ENCODE data around the gene MSL3B.

MSL3B gene

DNA sequence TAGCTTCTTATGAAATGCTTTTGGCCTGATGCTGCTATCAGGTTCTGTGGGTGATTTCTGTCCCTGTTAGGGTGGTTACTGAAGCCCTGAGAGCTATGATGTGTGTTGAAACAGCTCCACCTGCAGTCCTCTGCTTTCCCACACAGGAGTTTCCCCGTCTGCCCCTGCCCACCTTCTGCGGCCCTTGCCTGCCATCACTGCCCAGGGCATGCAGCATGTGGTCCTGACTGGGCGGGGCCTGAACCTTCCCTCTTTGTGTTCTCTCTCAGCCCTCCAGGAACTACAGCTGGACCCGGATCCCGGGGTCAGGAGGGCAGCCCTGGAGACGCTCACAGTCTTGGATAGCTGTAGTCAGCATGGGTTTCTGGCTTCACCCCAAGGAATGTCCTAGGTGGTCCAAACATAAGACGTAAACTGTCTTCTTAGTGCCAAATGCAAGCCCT lies 35.3 kb downstream of the MSL3B start:
- 52% methylated on average over 7 of the region's 7 CpGs for WGBS, 2 donors
- intact Hi-C loops (cut with DNase I; ENCODE audit: low total_unique reads) = no loop called here
- Histone ChIP-seq H3K36me3 (ENCODE audit: low read depth, missing control alignments) (no peaks in the 10 kb centered on the region), H3K27me3 (no peaks in the 10 kb centered on the region), H3K27ac (no peak overlapping the region), H3K4me1 (peaks cover 4% of the 10 kb centered on the region), H3K4me3 (no peak overlapping the region), H3K9me3 (no peaks in the 10 kb centered on the region)
- no peak for TF ChIP-seq POLR2A (IDR thresholded peaks at IDR 0.05)
- peak; percentile 25 for DNase-seq

DNA sequence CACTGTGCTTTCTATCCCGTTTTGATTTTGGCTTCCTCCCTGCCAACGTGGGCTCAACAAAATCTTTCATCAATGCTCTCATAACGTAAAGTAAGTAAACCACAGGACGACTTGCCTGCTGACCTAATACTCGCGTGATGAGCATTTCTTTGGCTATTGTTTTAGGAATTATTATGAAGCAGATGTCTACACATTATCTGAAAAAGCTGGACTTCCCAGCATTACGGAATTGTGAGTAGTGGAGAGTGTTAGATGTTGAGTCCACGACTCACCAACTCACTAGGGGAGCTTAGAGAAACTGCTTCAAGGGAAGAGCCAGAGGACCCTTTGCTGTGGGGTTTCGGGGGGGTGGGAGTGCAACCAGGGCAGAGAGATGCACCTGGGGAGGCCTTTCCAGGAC lies 35.8 kb downstream of the MSL3B start:
- Histone ChIP-seq H3K36me3 (ENCODE audit: low read depth, missing control alignments) (no peaks in the 10 kb centered on the region), H3K4me3 (no peak overlapping the region), H3K9me3 (no peaks in the 10 kb centered on the region), H3K27me3 (no peaks in the 10 kb centered on the region), H3K27ac (no peak overlapping the region), H3K4me1 (peaks cover 4% of the 10 kb centered on the region)
- TF ChIP-seq POLR2A (IDR thresholded peaks at IDR 0.05) = no peak
- TF ChIP-seq, protein P1, sequence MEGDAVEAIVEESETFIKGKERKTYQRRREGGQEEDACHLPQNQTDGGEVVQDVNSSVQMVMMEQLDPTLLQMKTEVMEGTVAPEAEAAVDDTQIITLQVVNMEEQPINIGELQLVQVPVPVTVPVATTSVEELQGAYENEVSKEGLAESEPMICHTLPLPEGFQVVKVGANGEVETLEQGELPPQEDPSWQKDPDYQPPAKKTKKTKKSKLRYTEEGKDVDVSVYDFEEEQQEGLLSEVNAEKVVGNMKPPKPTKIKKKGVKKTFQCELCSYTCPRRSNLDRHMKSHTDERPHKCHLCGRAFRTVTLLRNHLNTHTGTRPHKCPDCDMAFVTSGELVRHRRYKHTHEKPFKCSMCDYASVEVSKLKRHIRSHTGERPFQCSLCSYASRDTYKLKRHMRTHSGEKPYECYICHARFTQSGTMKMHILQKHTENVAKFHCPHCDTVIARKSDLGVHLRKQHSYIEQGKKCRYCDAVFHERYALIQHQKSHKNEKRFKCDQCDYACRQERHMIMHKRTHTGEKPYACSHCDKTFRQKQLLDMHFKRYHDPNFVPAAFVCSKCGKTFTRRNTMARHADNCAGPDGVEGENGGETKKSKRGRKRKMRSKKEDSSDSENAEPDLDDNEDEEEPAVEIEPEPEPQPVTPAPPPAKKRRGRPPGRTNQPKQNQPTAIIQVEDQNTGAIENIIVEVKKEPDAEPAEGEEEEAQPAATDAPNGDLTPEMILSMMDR (IDR thresholded peaks at IDR 0.05) = no peak
- intact Hi-C loops (cut with DNase I; ENCODE audit: low total_unique reads) = no loop called here
- WGBS, 2 donors = 83 to 92% methylated on average over 9 of the region's 9 CpGs
- DNase-seq = no peak

DNA sequence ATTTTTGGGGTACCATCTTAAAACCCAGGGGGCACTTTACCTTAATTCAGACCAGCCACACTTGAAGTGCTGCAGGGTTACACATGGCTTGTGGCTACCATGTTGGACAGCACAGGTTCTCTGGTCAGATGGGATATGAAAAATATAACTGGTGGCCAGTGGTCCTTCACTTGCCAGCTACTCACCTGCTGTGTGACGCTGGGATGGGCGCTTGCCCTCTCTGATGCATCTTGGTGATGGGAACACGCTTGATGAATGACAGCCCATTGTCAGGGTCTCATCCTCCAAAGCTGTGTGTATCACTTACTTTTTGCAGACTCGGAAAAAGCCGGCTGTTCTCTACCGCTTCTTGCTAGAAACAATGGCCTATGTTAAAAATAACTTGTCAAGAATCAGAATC lies 36.3 kb downstream of the MSL3B start:
- no peaks in the 10 kb centered on the region for H3K36me3 ChIP-seq (ENCODE audit: low read depth, missing control alignments)
- no peaks in the 10 kb centered on the region for H3K27me3 ChIP-seq
- DNase-seq = no peak
- TF ChIP-seq, protein P1 (IDR thresholded peaks at IDR 0.05) = no peak
- no peak for TF ChIP-seq POLR2A (IDR thresholded peaks at IDR 0.05)
- H3K4me3 ChIP-seq = no peak overlapping the region
- intact Hi-C loops (cut with DNase I; ENCODE audit: low total_unique reads) = no loop called here
- no peak overlapping the region for H3K27ac ChIP-seq
- H3K9me3 ChIP-seq = no peaks in the 10 kb centered on the region
- H3K4me1 ChIP-seq = peaks cover 4% of the 10 kb centered on the region
- 96 to 99% methylated on average over 6 of the region's 6 CpGs for WGBS, 2 donors

DNA sequence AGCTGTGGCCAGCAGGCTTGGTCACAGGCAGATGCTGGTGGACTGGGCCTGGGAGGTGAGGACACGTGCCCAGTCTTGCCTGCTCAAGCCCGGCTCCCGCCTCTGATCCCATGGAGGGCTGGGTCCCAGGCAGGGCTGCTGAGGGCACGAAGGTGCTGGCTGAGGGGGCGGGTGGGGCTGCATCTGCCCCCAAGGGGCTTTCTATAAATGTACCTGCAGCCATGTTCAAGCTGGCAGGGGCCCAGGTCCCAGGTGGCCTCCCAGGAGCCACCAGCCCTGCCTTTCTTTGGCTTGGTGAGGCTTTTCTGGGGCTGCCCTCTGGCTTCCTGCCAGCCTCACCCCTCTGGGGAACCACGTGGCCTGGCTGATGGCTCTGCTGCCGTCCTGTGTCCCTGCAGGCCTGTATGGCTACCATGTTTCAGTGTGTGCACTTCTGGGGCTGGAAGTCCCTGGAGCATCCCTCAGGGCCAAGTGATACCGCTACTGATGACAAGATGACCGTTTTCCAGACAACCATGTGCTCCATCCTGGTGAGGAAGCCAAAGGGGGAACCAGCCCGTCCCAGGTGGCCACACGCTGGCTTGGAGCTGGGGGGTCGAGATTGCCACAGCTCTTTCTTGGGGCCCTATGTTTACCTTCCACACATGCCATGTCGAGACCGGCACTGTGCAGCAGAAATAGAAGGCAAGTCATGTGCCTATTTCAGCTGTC lies 37.0 kb downstream of the MSL3B start:
- H3K4me3 ChIP-seq = no peak overlapping the region
- no peaks in the 10 kb centered on the region for H3K9me3 ChIP-seq
- 51 to 91% methylated on average over 7 to 14 of the region's 14 CpGs for WGBS, 2 donors
- no peaks in the 10 kb centered on the region for H3K36me3 ChIP-seq (ENCODE audit: low read depth, missing control alignments)
- H3K4me1 ChIP-seq = peaks cover 4% of the 10 kb centered on the region
- intact Hi-C loops (cut with DNase I; ENCODE audit: low total_unique reads) = no loop called here
- DNase-seq = no peak
- H3K27ac ChIP-seq = no peak overlapping the region
- no peaks in the 10 kb centered on the region for H3K27me3 ChIP-seq
- TF ChIP-seq POLR2A (IDR thresholded peaks at IDR 0.05) = no peak
- TF ChIP-seq, protein P1 (IDR thresholded peaks at IDR 0.05) = no peak

DNA sequence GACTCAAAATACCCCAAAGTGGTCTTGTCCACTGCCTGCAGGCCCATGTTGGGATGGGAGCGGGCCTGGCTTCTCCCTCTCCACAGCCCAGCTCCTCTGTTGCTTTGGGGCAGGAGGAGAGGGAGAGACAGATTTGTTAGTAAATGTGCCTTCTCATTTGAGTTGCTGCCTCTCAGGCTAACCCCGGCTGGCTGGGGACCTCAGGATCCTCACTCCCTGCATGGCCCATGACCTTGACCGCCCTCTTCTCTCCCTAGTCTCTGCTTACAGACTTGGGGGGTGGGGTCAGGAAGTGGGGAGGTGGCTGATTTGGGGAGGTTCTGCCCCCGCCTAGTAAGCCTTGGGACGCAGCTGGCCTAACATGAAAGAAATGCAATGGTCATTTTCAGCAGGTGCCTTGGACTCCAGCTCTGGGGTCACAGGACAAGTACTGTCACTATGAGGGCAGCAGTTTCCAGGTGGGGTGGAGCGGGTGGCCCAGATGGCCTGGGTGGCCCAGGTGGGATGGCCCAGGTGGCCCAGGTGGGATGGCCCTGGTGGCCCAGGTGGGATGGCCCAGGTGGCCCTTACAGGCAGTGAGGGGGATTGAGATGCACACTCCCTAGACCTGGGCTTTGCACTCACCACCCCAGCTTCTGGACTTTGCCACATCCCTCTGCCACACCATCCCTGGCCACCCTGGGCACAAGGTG lies 37.9 kb downstream of the MSL3B start:
- intact Hi-C loops (cut with DNase I; ENCODE audit: low total_unique reads) = no loop called here
- Histone ChIP-seq H3K27ac (no peak overlapping the region), H3K27me3 (no peaks in the 10 kb centered on the region), H3K4me3 (no peak overlapping the region), H3K9me3 (no peaks in the 10 kb centered on the region), H3K4me1 (peaks cover 4% of the 10 kb centered on the region), H3K36me3 (ENCODE audit: low read depth, missing control alignments) (no peaks in the 10 kb centered on the region)
- 88 to 96% methylated on average over 5 to 6 of the region's 6 CpGs for WGBS, 2 donors
- DNase-seq = no peak
- TF ChIP-seq, protein P1 (IDR thresholded peaks at IDR 0.05) = no peak
- TF ChIP-seq POLR2A (IDR thresholded peaks at IDR 0.05) = no peak
